HG03520 (cell line): Measurements from ENCODE around the gene NDUFA7.
"Not testable (repeated sequence)": the region's sequence is repeated elsewhere in the genome, so short reads cannot be mapped to it uniquely, and the experiment has no call there.

Experiments used
- ATAC-seq: cut with Tn5 transposase; IDR thresholded peaks from one replicate; pipeline ENCODE4 v1.9.1; 2021; ENCODE audit warnings: mild to moderate bottlenecking, moderate library complexity; ENCODE audit not compliant: unreplicated experiment

The NDUFA7 gene

DNA sequence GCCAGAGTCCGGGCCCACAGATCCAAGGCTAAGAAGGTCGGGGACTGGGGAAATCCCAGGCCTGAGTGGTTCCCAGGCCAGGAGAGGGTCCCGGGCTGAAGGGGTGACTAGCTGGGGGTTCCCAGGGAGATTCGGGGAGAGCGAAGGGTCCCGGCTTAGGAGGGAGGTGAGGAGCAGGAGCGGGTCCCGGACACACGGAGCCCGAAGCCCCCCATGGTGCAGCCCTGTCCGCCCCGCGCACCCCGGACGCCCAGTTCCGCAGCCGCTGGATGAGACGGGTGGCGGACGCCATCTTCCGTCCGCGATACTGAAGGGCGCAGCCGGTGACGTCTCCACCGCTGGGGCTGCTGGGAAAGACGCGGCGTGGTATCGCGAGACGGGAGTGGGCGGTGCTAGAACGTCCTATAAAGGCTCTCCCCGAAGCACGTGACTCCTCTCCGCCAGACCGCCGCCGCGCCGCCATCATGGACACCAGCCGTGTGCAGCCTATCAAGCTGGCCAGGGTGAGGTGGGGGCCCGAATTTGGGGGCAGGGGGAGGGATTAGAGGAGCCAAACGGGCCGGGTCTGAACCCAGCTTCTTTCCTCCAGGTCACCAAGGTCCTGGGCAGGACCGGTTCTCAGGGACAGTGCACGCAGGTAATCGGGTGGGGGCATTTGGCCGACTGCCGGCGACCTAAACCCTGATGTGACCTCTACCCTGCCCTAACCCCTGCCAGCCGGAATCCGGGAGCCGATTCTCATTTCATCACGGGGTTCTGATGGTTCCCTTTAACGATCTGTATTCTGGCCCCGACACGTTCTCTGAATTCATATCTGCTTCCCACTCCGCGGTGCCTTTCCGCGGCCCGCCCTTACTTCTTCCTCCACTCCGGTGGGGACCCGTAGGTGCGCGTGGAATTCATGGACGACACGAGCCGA is at the start of gene NDUFA7, which contains the start of gene RPS28:
Gene NDUFA7 (minus strand): TSS at position 309 of the 919 bp plus-strand sequence. CDS start 17 bp downstream, at position 292.
Gene RPS28 (plus strand): TSS at position 430 of the 919 bp plus-strand sequence. CDS start 35 bp downstream, at position 465.
- peak; percentile 77 for ATAC-seq

DNA sequence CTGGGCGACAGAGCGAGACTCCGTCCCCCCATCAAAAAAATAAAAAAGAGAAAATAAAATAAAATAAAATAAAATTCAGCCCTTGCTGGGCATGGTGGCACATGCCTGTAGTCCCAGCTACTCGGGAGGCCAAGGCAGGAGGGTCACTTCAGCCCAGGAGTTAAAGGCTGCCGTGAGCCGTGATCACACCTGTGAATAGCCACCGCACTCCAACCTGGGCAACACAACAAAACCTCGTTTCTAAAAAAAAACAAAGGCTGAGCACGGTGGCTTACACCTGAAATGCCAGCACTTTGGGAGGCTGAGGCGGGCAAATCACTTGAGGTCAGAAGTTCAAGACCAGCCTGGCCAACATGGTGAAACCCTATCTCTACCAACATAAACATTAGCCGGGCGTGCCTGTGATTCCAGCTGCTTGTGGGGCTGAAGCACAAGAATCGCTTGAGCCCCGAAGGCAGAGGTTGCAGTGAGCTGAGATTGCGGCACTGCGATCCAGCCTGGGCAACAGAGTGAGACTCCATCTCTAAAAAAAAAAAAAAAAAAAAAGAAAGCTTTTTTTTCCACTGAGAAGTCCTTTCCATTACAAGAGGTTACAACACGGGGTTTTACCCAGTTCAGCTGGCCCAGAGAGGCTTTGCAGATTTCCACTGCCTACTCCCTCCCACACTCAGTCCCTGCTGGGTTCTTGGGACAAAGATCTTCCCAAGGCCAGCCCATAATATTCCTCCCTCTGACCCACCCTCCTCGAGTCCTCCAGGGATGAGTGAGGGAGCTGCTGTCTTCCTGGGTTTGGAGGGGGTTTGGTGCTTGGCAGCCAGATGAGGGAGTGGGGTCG is 49.2 kb upstream of the NDUFA7 start:
- no peak for ATAC-seq

DNA sequence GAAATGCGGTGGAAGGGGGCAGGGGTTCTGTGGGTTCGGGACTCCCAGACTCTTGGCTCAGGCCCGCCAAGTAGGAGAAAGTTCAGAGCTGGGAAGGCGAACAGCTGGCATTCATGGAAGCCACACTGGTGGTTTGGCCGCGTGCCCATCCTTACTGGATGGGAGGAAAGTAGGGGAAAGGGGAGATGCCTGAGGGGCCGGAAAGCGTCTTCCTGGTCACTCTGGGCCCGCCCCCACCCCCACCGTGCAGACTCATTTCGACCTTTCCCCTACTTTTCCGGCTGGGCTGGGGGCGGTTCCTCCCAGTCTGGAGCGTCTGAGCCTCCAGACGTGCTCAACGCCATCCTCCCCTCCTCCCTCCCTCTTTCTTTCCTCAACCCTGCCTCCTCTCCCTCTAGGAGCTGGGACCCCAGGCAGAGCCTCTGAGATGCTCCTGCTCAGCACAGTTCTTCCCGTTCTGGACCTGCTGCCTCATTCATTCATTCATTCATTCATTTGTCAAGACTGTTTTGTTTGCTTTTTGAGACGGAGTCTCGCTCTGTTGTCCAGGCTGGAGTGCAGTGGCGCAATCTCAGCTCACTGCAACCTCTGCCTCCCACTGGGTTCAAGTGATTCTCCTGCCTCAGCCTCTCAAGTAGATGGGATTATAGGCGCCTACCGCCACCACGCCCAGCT is 46.3 kb upstream of the NDUFA7 start:
- no peak for ATAC-seq

DNA sequence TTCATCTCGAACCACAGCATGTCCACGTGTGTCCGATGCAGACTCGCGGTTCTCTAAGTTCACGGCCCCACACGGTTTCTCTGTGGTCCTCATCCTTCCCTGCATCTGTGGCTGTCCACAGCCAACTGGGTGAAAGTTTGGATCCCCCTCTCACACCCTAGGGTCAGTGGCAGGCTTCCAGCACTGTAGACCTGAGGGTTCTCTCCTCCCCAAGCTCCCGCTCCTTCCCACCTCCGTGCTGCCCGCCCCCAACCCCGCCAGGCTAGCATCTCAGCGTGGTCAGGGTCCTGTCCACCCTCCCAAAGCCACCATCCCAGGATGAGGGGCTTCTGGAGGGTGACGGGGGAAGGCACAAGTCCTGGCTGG is 45.8 kb upstream of the NDUFA7 start:
- ATAC-seq, result no peak

DNA sequence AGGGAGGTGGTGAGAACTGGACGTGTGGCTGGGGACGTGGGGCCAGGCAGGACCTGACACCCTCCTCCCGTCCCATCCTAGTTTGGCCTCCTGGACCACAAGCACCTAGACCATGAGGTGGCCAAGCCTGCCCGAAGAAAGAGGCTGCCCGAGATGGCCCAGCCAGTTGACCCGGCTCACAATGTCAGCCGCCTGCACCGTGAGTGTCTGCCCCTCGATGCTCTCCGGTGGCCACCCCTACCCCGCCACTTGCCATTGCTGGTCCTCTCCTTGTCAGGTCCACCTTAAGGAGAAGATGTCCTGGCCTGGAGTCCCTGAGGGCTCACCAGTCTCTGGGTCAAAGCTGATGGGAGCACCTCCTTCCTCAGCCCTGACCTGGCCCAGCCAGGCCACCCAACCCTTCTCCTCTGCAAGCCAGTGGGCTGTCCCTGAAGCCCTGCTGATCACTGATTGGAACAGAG is 45.0 kb upstream of the NDUFA7 start:
- no peak for ATAC-seq

DNA sequence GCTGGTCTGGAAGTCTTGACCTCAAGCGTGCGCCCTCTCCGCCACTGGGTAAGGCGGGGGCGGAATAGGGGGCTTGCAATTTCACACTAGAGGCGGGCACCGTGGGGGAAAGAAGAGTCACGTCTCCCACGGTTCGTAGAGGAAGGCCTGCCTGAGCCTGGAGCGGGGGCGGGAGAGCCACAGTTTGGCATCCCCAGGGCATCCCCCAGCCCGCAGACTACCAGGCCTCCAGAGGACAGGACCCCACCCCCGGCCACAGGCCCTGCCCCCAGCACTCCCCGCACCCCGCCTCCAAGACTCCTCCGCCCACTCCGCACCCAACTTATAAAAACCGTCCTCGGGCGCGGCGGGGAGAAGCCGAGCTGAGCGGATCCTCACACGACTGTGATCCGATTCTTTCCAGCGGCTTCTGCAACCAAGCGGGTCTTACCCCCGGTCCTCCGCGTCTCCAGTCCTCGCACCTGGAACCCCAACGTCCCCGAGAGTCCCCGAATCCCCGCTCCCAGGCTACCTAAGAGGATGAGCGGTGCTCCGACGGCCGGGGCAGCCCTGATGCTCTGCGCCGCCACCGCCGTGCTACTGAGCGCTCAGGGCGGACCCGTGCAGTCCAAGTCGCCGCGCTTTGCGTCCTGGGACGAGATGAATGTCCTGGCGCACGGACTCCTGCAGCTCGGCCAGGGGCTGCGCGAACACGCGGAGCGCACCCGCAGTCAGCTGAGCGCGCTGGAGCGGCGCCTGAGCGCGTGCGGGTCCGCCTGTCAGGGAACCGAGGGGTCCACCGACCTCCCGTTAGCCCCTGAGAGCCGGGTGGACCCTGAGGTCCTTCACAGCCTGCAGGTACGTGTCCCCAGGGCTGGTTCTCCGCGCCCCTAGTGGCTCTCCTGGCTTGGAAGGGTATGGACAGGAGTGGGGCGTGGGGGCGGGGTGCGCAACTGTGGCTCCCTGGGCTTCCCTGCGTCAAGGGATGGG is 42.9 kb upstream of the NDUFA7 start, which contains the start of gene ANGPTL4:
Gene ANGPTL4 (plus strand): TSS at position 353 of the 969 bp plus-strand sequence. CDS start 167 bp downstream, at position 520.
- no peak for ATAC-seq

DNA sequence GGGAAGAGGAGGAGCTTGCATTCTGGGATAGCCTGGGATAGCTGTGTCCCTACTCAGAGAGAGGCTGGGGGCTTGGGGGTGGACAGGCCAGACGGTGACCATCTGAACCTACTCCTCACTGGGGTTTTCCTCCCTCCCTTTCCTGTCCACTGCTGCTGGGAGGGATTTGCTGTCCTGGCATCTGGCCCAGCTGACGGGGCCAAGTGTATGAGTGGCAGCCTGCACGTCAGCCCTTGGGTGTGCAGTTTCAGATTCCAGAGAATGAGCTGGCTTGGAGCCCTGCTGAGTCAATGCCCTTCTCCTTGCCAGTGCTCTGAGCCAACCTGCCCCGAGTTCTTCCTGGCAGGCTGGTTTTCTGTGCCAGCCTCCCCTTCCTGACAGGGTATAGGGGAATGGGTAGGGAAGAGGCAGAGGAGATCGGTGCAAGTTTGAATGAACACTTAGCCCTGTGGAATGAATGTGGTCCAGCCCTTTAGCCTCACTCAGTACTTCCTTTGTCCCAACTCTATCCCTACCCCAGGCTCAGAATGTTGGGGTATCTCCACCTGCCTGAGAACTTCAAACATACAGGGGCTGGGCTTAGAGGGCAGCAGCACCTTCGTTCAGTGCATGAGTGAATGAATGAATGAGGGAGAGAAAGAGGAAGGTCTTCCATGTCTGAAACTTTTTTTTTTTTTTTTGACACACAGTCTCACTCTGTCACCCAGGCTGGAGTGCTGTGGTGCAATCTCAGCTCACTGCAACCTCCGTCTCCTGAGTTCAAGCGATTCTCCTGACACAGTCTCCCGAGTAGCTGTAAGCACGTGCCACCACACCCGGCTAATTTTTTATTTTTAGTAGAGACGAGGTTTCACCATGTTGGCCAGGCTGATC is 41.0 kb upstream of the NDUFA7 start:
- ATAC-seq, result no peak

DNA sequence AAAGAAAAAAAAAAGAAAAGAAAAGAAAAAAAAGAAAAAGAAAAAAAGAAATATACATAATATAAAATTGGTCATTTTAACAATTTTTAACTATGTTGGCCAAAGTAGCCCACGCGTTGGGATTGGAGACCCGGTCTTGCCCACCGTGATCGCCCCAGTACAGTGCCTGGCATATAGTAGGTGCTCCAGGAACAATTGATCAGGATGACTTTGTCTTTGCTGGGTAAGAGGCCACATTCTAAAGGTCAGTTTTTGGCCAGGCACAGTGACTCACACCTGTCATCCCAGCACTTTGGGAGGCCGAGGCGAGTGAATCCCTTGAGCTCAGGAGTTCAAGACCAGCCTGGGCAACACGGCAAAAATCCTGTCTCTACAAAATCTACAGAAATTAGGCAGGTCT is 39.0 kb upstream of the NDUFA7 start:
- no peak for ATAC-seq

DNA sequence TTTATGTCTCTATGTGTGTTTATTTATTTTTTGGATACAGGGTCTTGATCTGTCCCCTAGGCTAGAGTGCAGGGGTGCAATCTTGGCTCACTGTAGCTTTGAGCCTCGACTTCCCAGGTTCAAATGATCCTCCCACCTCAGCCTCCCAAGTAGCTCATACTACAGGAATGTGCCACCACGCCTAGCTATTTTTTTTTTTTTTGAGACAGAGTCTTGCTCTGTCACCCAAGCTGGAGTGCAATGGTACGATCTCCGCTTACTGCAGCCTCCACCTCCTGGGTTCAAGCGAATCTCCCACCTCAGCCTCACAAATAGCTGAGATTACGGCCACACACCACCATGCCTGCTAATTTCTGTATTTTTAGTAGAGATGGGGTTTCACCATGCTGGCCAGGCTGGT is 37.8 kb upstream of the NDUFA7 start:
- no peak for ATAC-seq

DNA sequence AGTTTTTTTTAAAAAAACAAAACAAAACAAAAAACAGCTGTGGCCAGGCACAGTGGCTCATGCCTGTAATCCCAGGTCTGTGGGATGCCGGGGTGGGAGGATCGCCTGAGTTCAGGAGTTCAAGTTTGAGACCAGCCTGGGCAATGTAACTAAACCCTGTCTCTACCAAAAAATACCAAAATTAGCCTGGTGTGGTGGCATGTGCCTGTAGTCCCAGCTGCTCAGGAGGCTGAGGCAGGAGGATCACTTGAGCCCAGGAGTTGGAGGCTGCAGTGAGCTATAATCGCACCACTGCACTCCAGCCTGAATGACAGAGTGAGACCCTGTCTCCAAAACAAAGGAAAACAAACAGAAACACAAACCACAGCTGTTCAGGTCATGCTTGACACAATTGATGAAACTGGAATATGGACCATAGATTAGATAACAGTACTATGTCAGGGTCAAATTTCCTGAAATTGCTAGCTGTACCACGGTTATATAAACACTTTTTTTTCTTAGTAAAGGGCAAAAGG is 35.9 kb upstream of the NDUFA7 start:
- ATAC-seq, result no peak

DNA sequence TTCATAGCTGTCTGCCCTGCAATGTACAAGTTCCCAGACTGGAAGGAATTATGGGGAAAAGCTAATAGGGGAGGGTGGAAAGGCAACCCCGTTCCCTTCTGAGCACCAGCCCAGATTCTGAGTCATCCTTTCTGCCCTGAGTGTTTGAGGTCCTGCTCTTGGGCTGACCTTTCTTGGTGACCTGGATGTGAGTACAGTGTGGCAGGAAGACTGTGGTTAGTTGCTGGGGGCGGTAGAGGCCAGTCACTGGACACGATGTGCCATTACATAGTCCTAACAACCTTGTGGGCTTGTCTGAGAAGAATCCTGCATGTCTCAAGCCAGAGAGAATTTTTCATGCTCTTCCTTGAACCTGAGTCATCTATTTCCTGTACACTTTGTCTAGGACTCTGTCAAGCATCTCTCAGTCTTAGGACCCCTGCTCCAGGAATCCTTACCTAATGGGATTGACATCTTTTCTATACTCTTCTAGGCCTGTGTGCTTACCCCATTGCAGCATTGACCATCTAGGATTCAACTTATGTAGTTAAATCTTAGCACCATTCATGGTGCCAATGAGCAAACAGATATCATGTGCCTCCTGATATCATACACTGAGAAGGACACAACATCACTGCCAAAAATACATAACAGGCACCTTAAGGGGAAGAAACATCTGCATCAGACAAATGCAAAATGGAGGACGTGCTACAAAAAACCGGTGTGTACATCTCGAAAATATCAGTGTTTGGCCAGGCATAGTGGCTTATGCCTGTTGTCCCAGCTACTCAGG is 34.6 kb upstream of the NDUFA7 start:
- no peak for ATAC-seq

DNA sequence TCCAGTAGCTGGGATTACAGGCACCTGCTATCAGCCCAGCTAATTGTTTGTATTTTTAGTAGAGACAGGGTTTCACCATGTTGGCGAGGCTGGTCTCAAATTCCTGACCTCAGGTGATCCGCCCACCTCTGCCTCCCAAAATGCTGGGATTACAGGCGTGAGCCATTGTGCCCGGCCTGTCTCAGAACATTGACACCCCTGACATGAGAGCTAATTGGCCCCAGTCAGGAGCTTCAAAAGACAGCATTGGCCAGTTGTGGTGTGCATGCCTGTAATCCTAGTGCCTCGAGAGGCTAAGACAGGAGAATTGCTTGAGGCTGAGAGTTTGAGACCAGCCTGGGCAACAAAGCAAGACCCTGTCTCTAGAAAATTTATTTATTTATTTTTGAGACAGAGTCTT is 31.7 kb upstream of the NDUFA7 start:
- not testable (repeated sequence) for ATAC-seq

DNA sequence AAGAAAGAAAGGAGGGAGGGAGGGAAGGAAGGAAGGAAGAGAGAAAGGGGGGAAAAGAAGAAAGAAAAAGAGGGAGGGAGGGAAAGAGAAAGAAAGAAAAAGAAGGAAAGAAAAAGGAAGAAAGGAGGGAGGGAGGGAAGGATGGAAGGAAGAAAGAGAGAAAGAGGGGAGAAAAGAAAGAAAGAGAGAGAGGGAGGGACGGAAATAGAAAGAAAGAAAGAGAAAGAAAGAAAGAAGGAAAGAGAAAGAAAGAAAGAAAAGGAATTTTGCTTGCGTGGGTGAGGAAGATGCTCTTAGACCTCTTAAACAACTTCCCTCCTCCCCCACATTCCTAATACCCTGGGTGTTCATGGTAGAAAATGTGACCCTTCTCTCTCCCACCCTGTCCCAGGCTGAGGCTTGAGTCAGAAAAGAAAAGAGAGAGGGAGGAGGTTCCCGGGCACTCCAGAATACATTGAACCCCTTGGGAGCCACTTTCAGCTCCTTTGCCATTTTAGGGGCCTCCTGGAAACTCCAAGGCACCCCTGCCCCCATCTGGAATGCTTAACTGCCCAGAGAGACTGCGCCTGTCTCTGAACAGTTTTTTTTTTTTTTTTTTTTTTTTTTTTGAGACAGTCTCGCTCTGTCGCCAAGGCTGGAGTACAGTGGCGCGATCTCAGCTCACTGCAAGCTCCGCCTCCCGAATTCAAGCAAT is 31.1 kb upstream of the NDUFA7 start:
- ATAC-seq, result no peak

DNA sequence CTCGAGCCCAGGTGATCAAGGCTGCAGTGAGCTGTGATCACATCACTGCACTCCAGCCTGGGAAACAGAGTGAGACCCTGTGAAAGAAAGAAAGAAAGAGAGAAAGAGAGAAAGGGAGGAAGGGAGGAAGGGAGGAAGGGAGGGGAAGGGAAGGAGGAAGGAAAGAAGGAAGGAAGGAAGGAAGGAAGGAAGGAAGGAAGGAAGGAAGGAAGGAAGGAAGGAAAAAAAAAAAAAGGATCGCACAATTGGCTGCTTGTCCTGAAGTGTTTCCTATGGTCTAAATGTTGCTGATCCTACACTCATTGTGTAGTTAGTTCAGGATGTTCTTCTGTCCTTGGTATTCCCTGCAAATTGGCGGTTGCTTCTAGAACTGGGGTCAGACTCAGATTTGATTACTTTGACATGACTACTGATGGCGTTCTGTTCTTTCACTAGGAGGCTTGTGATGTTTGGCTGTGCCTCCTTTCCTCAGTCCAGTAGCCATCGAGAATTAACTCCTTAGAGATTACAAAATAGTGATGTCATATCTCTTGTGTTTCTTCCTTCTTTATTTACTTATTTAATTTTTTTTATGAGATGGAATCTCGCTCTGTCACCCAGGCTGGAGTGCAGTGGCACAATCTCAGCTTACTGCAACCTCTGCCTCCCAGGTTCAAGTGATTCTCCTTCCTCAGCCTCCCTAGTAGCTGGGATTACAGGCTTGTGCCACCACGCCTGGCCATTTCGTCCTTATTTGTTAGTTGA is 28.6 kb upstream of the NDUFA7 start:
- not testable (repeated sequence) for ATAC-seq

DNA sequence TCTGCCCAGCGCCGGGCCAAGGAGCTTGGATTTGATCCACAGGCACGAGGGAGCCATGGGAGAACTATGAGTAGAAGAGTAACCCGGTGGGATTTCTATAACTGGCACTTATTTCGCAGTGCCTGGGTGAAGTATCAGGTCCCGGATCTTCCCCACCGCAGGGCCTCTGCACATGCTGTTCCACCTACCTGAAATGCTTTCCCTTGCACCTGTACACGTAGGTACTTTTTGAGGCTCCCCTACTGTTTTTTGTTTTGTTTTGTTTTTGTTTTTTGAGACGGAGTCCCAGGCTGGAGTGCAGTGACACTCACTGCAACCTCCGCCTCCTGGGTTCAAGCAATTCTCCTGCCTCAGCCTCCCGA is 22.3 kb upstream of the NDUFA7 start:
- ATAC-seq, result no peak

DNA sequence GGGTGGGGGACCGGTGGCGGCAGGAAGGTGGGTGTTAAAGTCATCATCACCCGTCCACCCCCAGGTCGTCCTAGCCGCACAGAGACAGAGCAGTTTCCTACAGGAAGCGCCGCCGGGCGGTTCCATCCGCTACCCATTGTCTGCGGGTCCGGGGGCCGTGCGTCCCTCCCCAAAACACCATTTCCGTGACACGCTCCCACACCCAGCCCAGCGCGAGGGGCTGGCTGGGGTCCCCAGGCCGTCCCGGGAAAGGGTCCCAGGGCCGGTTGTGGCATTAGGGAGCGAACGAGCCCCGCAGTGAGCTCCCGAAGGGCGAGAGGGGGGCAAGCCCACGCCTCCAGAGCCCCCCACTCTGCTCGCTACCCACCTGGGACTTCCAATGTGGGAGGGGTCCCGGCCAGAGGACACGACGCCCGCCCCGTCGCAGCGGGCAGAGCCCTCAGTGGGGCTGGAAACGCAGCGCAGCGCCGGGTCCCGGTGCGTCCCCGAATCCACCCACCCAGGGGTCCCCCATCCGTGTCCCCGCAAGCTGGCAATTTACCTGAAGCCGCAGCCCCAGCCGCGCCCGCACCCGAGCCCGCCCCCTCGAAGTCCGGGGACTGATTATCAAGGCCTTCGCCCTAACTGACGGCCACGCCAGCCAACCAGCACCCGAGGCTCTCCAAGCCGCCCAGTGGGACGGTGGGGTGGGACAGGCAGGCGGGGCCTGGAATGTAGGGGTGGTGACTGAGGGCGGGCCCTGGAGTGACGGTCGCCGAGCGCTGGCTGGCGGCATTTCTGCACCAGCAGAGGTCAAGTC is 21.7 kb upstream of the NDUFA7 start, which contains the start of gene KANK3:
Gene KANK3 (minus strand): TSS at position 579 of the 799 bp plus-strand sequence. CDS start 5,434 bp downstream, outside the sequence.
- peak; percentile 74 for ATAC-seq
